GM12875 (cell line): Measurements from ENCODE around the gene MAP7.

Experiments
- H3K4me3 ChIP-seq: one replicate; pipeline ENCODE4 v1.5.1; 2011; ENCODE audit warnings: low read depth, low read length, control low read depth
- CTCF ChIP-seq: IDR thresholded peaks from 2 replicates; pipeline ENCODE4 v1.5.1; 2011; ENCODE audit warnings: low read depth, mild to moderate bottlenecking, control low read depth, inconsistent platforms, low read length, moderate library complexity, borderline replicate concordance; ENCODE audit not compliant: insufficient read depth

The MAP7 gene

GRCh38 chr6:136571496-136571895 is 21.3 kb upstream of the MAP7 start:
- TF ChIP-seq CTCF, result no peak
- H3K4me3 ChIP-seq, result no peak overlapping the region

- no peak overlapping the region for H3K4me3 ChIP-seq
- no peak for TF ChIP-seq CTCF
These were observed 20.8 kb upstream of the MAP7 start for GRCh38 chr6:136571065-136571464.

DNA sequence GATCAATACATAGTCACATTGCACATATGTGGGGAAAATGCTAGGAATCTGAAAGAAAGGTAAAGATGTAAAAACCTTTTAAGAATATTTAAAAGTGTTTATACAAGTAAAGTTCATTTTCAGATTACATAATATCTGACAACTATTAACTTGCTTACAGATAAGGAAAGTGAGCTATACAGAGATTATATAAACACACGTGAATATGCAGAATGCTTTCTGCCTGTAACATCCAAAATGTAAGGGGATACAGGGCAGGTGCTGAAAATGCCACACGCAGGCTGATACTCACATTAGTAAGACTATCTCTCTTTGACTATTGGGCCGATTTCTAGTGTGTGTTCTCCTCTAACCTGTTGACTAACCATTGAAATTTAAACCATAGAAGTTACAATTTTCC is 17.9 kb upstream of the MAP7 start:
- TF ChIP-seq CTCF, result no peak
- no peak overlapping the region for H3K4me3 ChIP-seq

GRCh38 chr6:136567688-136568087 is 17.5 kb upstream of the MAP7 start:
- TF ChIP-seq CTCF, result no peak
- H3K4me3 ChIP-seq, result no peak overlapping the region

GRCh38 chr6:136566851-136567250 is 16.6 kb upstream of the MAP7 start:
- no peak for TF ChIP-seq CTCF
- no peak overlapping the region for H3K4me3 ChIP-seq

DNA sequence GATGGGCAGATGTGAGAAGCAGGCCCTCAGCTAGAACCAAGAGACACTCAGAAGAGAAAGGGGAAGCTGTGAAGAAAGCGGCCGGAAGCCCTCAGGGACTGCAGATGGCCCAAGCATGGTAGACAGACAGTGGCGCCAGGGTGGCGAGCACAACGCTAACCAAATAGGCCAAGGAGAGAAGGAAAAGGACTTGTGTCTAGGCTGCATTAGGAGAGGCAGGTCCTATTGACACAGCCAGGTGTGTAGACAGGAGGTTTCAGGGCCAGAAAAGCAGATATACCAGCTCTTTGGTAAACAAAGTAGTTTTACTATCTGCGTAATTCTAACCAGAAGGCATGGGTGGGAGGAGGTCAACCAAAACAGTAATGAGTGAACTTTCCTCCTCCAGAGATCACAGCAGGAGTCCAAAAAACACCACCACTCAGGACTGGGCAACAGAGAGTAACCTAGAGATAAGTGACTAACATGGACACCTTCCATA is 15.8 kb upstream of the MAP7 start:
- TF ChIP-seq CTCF, result no peak
- no peak overlapping the region for H3K4me3 ChIP-seq

DNA sequence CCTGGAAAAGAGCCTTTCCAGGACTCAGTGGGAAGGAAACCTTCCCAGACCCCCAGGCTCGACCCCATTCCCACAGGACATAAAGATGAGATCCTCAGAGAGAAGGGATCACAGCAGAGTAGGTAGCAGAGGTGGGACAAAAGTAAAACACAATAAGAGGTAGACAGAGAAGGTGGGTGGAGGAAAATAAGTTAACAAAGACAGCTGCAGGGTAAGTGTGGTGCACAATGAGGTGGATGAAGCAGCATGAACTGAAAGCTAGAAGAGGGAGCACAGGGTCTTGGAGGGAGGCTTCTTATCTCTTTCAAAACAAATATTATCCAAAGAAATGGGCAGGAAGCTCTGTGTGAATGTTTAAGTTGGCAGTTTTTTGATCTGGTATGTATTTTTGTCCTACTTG is 14.0 kb upstream of the MAP7 start:
- TF ChIP-seq CTCF, result no peak
- H3K4me3 ChIP-seq, result no peak overlapping the region
